Body of pancreas (tissue), 4 donors: Measurements from ENCODE around the gene SELENOP. TPM values are rescaled to one million over a fixed set of nuclear protein-coding genes. Genes with fewer than 3 reads are reported as not detected.

Experiments used
- ATAC-seq: fragments of 150-250 bp; one replicate; pipeline ENCODE4 v1.9.1; 2016
- DNase-seq, 4 donors: peaks; one replicate each; pipeline ENCODE4 v3.0.0-alpha.2; 2019
- H3K27ac ChIP-seq, 4 donors: fragments of 200-600 bp; sonication (generic); 1 replicate in 3 of 4; 2 replicates in 1 of 4; pipeline versions ENCODE4 v1.5.1 to v1.6.1; 2016 to 2019; ENCODE audit warnings: mild to moderate bottlenecking in 1 of 4, mixed read lengths in 1 of 4, moderate library complexity in 1 of 4
- H3K27me3 ChIP-seq, 2 donors: fragments of 200-600 bp; sonication (generic); one replicate each; pipeline ENCODE4 v1.6.0; 2016; ENCODE audit warnings: mild to moderate bottlenecking in 1 of 2
- H3K36me3 ChIP-seq, 2 donors: fragments of 200-600 bp; sonication (generic); replicated peaks in 1 of 2; 2 replicates each; pipeline ENCODE4 v1.5.1; 2016; ENCODE audit warnings: low read depth in 2 of 2; ENCODE audit not compliant: insufficient read depth in 1 of 2
- H3K4me1 ChIP-seq: fragments of 200-600 bp; sonication (generic); one replicate; pipeline ENCODE4 v1.6.0; 2016
- H3K4me3 ChIP-seq, 2 donors: fragments of 200-600 bp; sonication (generic); 1 replicate in 1 of 2; 2 replicates in 1 of 2; pipeline ENCODE4 v1.5.1; 2016 to 2019
- H3K9me3 ChIP-seq, 3 donors: fragments of 200-600 bp; sonication (generic); 1 replicate in 2 of 3; 2 replicates in 1 of 3; pipeline ENCODE4 v1.5.1; 2016
- POLR2A ChIP-seq, 3 donors: fragments of 450-650 bp; IDR thresholded peaks; one replicate each; pipeline ENCODE4 v1.6.1; 2016; ENCODE audit warnings: antibody characterized with exemption in 3 of 3, mild to moderate bottlenecking in 2 of 3
- WGBS, 2 donors: methylation state at CpG; one replicate each; pipeline ENCODE4 v1.1.5; 2017; 5-methylcytosine and 5-hydroxymethylcytosine counted together
- intact Hi-C: fragments of 100-400 bp; cut with DNase I; formaldehyde crosslinking; loops from one replicate; pipeline ENCODE4 v1.15.1; 2023
- total RNA-seq, 2 donors: library from RNA; depleted of rRNA; stranded (reverse); fragments of >200 nt; gene quantifications; one replicate each; pipeline ENCODE4 v1.1.0, GENCODE V29; 2016
- TF ChIP-seq, protein P1 (sequence below), 7 experiments: fragments of 450-650 bp in 4 of 7; fragments of 200-600 bp in 3 of 7; sonication (generic) in 3 of 7; IDR thresholded peaks; one replicate each; pipeline ENCODE4 v1.5.1; 2016 to 2019; ENCODE audit warnings: antibody characterized with exemption in 7 of 7

The SELENOP gene
- total RNA-seq, 2 donors from 2014 or later, result 97.9 to 289 TPM

DNA sequence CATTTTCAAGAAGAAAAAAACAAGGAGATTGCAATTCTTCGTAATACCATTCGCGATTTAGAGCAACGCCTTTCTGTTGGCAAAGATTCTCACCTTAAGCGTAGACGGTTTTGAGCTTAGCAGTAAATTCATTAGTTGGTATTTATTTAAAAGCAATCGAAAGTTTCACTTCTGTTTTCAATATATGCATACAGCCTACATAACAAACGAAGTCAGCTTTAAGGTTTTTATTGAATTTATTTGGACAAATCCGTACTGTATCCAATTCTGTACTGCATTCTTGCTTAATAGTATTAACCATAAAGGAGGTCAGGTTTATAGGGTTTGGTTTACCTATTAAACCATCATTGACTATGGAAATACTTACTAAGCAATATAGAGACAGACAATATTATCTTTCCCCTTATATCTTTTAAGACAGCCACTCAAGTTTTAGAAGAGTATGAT lies 12.0 kb downstream of the SELENOP start:
- TF ChIP-seq, protein P1, sequence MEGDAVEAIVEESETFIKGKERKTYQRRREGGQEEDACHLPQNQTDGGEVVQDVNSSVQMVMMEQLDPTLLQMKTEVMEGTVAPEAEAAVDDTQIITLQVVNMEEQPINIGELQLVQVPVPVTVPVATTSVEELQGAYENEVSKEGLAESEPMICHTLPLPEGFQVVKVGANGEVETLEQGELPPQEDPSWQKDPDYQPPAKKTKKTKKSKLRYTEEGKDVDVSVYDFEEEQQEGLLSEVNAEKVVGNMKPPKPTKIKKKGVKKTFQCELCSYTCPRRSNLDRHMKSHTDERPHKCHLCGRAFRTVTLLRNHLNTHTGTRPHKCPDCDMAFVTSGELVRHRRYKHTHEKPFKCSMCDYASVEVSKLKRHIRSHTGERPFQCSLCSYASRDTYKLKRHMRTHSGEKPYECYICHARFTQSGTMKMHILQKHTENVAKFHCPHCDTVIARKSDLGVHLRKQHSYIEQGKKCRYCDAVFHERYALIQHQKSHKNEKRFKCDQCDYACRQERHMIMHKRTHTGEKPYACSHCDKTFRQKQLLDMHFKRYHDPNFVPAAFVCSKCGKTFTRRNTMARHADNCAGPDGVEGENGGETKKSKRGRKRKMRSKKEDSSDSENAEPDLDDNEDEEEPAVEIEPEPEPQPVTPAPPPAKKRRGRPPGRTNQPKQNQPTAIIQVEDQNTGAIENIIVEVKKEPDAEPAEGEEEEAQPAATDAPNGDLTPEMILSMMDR (IDR thresholded peaks at IDR 0.05), result no peak
- TF ChIP-seq POLR2A (IDR thresholded peaks at IDR 0.05), result peak in 1 of 3 donors; percentile 3
- ATAC-seq (no peak), DNase-seq (no peak)
- H3K27me3 ChIP-seq, result no peaks in the 10 kb centered on the region
- no peaks in the 10 kb centered on the region for H3K4me1 ChIP-seq
- no peak overlapping the region for H3K27ac ChIP-seq
- intact Hi-C loops, result no loop called here
- WGBS, 2 donors, result 88 to 93% methylated on average over 9 of the region's 9 CpGs
- H3K9me3 ChIP-seq, result no peaks in the 10 kb centered on the region
- no peak overlapping the region for H3K4me3 ChIP-seq
- peaks cover 0 to 19% of the 10 kb centered on the region in 2 donors for H3K36me3 ChIP-seq

DNA sequence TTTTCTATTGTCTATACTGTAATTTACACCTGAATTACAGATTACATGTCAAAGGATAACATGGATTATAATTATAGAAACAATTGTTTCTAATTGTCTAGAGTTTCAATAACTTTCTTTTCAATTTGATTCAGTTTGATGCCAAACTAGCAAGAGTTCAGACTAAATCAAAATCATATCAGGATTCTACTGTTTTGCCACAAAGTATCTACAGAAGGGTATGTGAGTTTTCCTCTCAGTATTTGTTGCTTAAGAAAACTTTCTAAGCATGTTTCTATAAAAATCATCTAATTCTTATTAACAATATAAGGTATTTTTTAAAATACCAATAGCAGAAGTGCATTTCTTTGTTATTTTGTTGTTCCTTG lies 12.5 kb downstream of the SELENOP start:
- Histone ChIP-seq H3K27ac (no peak overlapping the region), H3K27me3 (no peaks in the 10 kb centered on the region), H3K4me1 (no peaks in the 10 kb centered on the region), H3K36me3 (peaks cover 0 to 17% of the 10 kb centered on the region in 2 donors), H3K4me3 (no peak overlapping the region), H3K9me3 (no peaks in the 10 kb centered on the region)
- ATAC-seq (no peak), DNase-seq (no peak)
- TF ChIP-seq, protein P1 (IDR thresholded peaks at IDR 0.05), result no peak
- TF ChIP-seq POLR2A (IDR thresholded peaks at IDR 0.05), result no peak
- intact Hi-C loops, result no loop called here

DNA sequence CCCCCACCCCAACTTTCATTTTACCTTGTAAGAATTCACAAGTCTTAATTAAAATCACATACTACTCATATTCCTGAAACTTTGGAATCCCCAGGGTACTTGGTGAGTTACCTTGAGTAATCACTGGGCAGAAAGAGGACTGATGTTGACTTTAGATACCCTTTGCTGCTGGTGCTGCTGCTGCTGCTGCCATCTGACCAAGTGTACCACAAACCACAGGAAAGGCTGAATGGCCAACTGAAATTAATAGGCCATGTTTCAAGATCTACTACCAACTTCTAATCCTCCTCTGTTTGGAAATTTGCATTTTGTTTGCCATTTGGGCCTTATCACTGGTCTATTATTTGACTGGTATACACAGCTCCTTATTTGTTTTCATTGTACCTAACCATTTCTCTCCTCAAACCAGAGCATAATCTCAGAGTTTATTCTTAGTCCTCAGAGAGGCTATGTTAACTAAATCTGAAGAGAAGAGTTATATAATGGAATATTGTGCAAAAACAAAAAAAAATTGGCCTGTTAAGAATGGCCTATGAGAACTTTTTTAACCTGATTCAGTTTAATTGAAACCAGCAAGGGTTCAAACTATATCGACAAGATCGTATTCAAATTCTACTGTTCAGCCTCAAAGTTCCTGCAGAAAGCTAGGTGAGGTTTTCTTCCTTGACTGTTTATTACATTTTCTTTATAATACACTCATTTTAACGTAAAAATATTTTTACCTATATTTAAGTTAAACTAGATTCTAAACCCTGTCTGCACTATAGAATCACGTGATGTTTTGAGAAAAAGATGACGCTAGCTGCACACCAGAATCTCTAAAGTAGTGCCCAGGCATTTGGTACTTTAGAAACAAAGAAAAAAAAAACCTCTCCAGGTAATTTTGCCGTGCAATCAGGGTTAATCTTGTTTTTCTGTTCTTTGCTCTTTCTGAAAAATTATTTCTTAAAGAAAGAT lies 13.1 kb downstream of the SELENOP start:
- no peak overlapping the region for H3K4me3 ChIP-seq
- no peaks in the 10 kb centered on the region for H3K9me3 ChIP-seq
- peaks cover 0 to 14% of the 10 kb centered on the region in 2 donors for H3K36me3 ChIP-seq
- intact Hi-C loops, result no loop called here
- H3K27ac ChIP-seq, result no peak overlapping the region
- no peaks in the 10 kb centered on the region for H3K4me1 ChIP-seq
- no peak for DNase-seq
- ATAC-seq, result no peak
- 90 to 93% methylated on average over 6 of the region's 6 CpGs for WGBS, 2 donors
- H3K27me3 ChIP-seq, result no peaks in the 10 kb centered on the region
- no peak for TF ChIP-seq POLR2A (IDR thresholded peaks at IDR 0.05)
- TF ChIP-seq, protein P1 (IDR thresholded peaks at IDR 0.05), result no peak

DNA sequence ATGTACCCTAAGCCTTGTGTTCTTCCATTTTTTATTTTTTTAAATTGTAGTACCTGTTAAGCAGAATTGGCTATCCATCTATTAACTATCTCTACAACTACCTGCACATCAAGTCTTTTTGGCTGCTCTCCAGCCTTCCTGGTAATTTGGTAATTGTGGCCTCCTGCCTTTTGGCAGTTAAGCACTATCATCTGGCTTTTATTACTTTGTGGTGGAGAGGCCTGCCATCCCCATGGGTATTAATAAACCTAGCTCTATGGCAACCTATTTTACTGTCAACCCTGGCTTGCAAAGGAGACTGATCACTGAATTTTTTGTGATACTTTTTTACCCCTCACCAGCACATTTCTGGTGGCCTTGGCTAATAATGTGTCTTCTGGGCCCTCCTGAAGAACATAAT lies 20.5 kb downstream of the SELENOP start:
- Histone ChIP-seq H3K4me3 (no peak overlapping the region), H3K27me3 (no peaks in the 10 kb centered on the region), H3K9me3 (no peaks in the 10 kb centered on the region), H3K27ac (no peak overlapping the region), H3K36me3 (no peaks in the 10 kb centered on the region), H3K4me1 (no peaks in the 10 kb centered on the region)
- intact Hi-C loops, result no loop called here
- no peak for TF ChIP-seq POLR2A (IDR thresholded peaks at IDR 0.05)
- TF ChIP-seq, protein P1 (IDR thresholded peaks at IDR 0.05), result no peak
- ATAC-seq, result no peak
- DNase-seq, result no peak

DNA sequence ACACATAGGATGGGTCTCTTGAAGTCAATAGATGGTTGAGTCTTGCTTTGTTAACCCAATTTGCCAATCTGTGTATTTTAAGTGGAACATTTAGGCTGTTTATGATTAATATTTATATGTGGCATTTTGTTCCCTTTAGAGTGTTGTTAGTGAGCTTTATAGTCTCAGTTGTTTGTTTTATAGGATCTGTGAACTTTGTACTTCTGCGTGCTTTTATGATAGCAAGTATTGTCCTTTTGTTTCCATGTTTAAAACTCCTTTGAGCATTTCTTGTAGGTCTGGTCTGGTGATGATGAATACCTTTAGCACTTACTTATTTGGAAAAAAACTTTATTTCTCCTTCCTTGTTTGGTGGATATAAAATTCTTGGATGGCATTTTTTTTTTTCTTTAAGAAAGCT lies 23.8 kb downstream of the SELENOP start:
- TF ChIP-seq, protein P1 (IDR thresholded peaks at IDR 0.05), result no peak
- no peak for TF ChIP-seq POLR2A (IDR thresholded peaks at IDR 0.05)
- WGBS, 2 donors, result 93 to 97% methylated on average over 1 of the region's 1 CpG
- intact Hi-C loops, result no loop called here
- H3K36me3 ChIP-seq, result no peaks in the 10 kb centered on the region
- no peak for ATAC-seq
- H3K4me1 ChIP-seq, result no peaks in the 10 kb centered on the region
- no peak overlapping the region for H3K27ac ChIP-seq
- DNase-seq, result no peak
- H3K9me3 ChIP-seq, result no peaks in the 10 kb centered on the region
- H3K27me3 ChIP-seq, result no peaks in the 10 kb centered on the region
- H3K4me3 ChIP-seq, result no peak overlapping the region
